Sigmoid colon (tissue), 7 donors: Measurements from ENCODE around the gene EPHB1. TPM values are rescaled to one million over a fixed set of nuclear protein-coding genes. Genes with fewer than 3 reads are reported as not detected.

ENCODE experiments used
- DNase-seq: peaks from one replicate; pipeline ENCODE4 v3.0.0-alpha.2; 2019
- H3K27ac ChIP-seq, 4 donors: fragments of 200-600 bp; sonication (generic); one replicate each; pipeline ENCODE4 v1.5.1; 2016 to 2019; ENCODE audit warnings: mild to moderate bottlenecking in 1 of 4
- H3K27me3 ChIP-seq, 3 donors: fragments of 200-600 bp; sonication (generic); one replicate each; pipeline ENCODE4 v1.5.1; 2019; ENCODE audit warnings: mild to moderate bottlenecking in 1 of 3
- H3K36me3 ChIP-seq, 4 donors: fragments of 200-600 bp; sonication (generic); one replicate each; pipeline ENCODE4 v1.5.1; 2016 to 2019
- H3K4me1 ChIP-seq, 4 donors: fragments of 200-600 bp; sonication (generic); one replicate each; pipeline ENCODE4 v1.5.1; 2017 to 2019
- H3K4me3 ChIP-seq, 4 donors: fragments of 200-600 bp; sonication (generic); one replicate each; pipeline ENCODE4 v1.5.1; 2017 to 2019; ENCODE audit warnings: mild to moderate bottlenecking in 2 of 4, moderate library complexity in 1 of 4
- H3K9me3 ChIP-seq, 4 donors: fragments of 200-600 bp in 3 of 4; sonication (generic) in 3 of 4; one replicate each; pipeline versions ENCODE4 v1.5.1 to v1.6.1; 2013 to 2019
- EP300 ChIP-seq, 4 donors: sonication (generic); formaldehyde crosslinking; IDR thresholded peaks; one replicate each; pipeline ENCODE4 v1.6.1; 2017; ENCODE audit warnings: antibody characterized with exemption in 4 of 4
- POLR2A ChIP-seq, 2 donors: fragments of 450-650 bp; IDR thresholded peaks; one replicate each; pipeline ENCODE4 v1.6.1; 2016; ENCODE audit warnings: antibody characterized with exemption in 2 of 2, mild to moderate bottlenecking in 2 of 2, moderate library complexity in 2 of 2
- POLR2AphosphoS5 ChIP-seq, 4 donors: sonication (generic); formaldehyde crosslinking; IDR thresholded peaks; one replicate each; pipeline ENCODE4 v1.6.1; 2017; ENCODE audit warnings: antibody characterized with exemption in 4 of 4
- WGBS, 2 donors: extraction: QIAGEN DNeasy Blood & Tissue Kit; methylation state at CpG; one replicate each; pipeline ENCODE4 v1.1.7; 2013; 5-methylcytosine and 5-hydroxymethylcytosine counted together
- intact Hi-C: fragments of 100-400 bp; cut with DNase I; formaldehyde crosslinking; loops from one replicate; pipeline ENCODE4 v1.15.1; 2023
- polyA plus RNA-seq, 3 donors: library from polyadenylated mRNA; stranded (reverse); fragments of 200-250 nt; gene quantifications; one replicate each; pipeline ENCODE4 v1.2.3, GENCODE V29; 2013
- total RNA-seq, 4 donors: library from RNA; depleted of rRNA; stranded (reverse); fragments of >200 nt; gene quantifications; one replicate each; pipeline ENCODE4 v1.1.0, GENCODE V29; 2016
- TF ChIP-seq, protein P1 (sequence below), 4 experiments: fragments of 450-650 bp in 3 of 4; fragments of 200-600 bp in 1 of 4; IDR thresholded peaks; one replicate each; pipeline ENCODE4 v1.5.1; 2016 to 2019; ENCODE audit warnings: antibody characterized with exemption in 4 of 4, mild to moderate bottlenecking in 3 of 4, moderate library complexity in 2 of 4
- donor health status: healthy with polysubstance abuse.
- donor health status: Bipolar disorder and iron deficiency.
- donor health status: healthy.

The EPHB1 gene
- total and polyA plus RNA-seq, 7 donors, result 0.29 to 17.3 (median 3.6) TPM; not detected in 2

DNA sequence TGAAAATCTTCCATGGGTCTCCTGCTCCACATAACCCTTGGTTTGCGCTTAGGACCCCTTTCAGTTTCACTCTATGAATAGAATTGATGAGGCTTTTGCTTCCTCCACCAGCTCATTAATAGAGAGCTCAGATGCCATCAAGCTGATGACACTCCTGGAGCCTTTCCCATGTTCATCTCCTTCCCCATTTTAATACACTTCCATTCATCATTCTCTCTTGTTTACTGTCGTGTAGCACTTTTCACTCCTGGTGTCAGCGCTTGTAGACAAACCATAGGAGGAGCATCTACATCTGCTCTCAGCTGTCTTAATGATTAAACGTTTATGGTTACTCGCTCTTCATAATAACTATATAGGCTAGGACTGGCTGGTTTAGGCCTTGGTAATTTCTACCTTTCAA, 363.5 kb downstream of the EPHB1 start:
- intact Hi-C loops, result no loop called here
- 86 to 87% methylated on average over 5 of the region's 5 CpGs for WGBS, 2 donors
- no peak for DNase-seq
- Histone ChIP-seq H3K4me1 (no peaks in the 10 kb centered on the region), H3K27me3 (no peaks in the 10 kb centered on the region), H3K36me3 (peaks cover 0 to 20% (median 0%) of the 10 kb centered on the region in 4 donors), H3K9me3 (no peaks in the 10 kb centered on the region), H3K4me3 (no peak overlapping the region), H3K27ac (no peak overlapping the region)
- TF ChIP-seq, protein P1, sequence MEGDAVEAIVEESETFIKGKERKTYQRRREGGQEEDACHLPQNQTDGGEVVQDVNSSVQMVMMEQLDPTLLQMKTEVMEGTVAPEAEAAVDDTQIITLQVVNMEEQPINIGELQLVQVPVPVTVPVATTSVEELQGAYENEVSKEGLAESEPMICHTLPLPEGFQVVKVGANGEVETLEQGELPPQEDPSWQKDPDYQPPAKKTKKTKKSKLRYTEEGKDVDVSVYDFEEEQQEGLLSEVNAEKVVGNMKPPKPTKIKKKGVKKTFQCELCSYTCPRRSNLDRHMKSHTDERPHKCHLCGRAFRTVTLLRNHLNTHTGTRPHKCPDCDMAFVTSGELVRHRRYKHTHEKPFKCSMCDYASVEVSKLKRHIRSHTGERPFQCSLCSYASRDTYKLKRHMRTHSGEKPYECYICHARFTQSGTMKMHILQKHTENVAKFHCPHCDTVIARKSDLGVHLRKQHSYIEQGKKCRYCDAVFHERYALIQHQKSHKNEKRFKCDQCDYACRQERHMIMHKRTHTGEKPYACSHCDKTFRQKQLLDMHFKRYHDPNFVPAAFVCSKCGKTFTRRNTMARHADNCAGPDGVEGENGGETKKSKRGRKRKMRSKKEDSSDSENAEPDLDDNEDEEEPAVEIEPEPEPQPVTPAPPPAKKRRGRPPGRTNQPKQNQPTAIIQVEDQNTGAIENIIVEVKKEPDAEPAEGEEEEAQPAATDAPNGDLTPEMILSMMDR (IDR thresholded peaks at IDR 0.05), result no peak
- TF ChIP-seq POLR2A (IDR thresholded peaks at IDR 0.05) (no peak), EP300 (IDR thresholded peaks at IDR 0.05) (no peak), POLR2AphosphoS5 (IDR thresholded peaks at IDR 0.05) (no peak)

DNA sequence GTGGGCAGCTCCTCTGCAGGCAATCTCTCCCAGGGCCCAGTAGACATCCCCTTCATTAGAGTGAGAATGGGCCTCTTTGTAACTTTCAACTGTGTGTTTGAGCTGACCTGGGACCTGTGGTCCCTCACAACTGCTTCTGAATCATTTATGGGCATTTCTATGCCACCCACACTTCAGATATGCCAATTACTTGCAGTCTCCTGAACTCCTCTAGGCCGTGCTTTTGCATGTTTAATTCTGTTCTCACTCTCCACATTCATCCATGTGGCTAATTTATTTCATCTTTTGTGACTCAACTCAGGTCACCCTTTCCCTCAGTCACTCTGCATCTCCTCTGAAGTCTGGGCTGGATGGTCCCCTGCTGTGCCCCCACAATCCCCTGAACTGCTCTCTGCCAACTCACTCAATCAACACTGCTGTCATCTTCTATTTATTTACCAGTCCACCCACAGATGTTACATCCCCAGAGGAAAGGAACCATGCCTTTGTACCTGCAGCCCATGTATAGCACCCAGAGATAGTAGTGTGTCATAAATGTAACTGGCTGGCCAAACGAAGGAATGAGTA, 364.7 kb downstream of the EPHB1 start:
- Histone ChIP-seq H3K9me3 (no peaks in the 10 kb centered on the region), H3K4me1 (no peaks in the 10 kb centered on the region), H3K36me3 (peaks cover 0 to 11% (median 0%) of the 10 kb centered on the region in 4 donors), H3K27ac (no peak overlapping the region), H3K4me3 (no peak overlapping the region), H3K27me3 (no peaks in the 10 kb centered on the region)
- TF ChIP-seq POLR2AphosphoS5 (IDR thresholded peaks at IDR 0.05) (no peak), EP300 (IDR thresholded peaks at IDR 0.05) (no peak), POLR2A (IDR thresholded peaks at IDR 0.05) (no peak)
- TF ChIP-seq, protein P1 (IDR thresholded peaks at IDR 0.05), result no peak
- WGBS, 2 donors, result 12 to 40% methylated on average over 2 of the region's 2 CpGs
- no peak for DNase-seq
- intact Hi-C loops, result no loop called here

GRCh38 chr3:135161425-135161824, 366.4 kb downstream of the EPHB1 start:
- DNase-seq, result no peak
- intact Hi-C loops, result no loop called here
- Histone ChIP-seq H3K36me3 (peaks cover 0 to 10% (median 0%) of the 10 kb centered on the region in 4 donors), H3K27ac (no peak overlapping the region), H3K9me3 (no peaks in the 10 kb centered on the region), H3K4me3 (no peak overlapping the region), H3K27me3 (no peaks in the 10 kb centered on the region), H3K4me1 (no peaks in the 10 kb centered on the region)
- 74% methylated on average over 1 of the region's 1 CpG for WGBS, 2 donors
- TF ChIP-seq EP300 (IDR thresholded peaks at IDR 0.05), result no peak
- TF ChIP-seq POLR2A (IDR thresholded peaks at IDR 0.05), result no peak
- TF ChIP-seq, protein P1 (IDR thresholded peaks at IDR 0.05), result no peak
- no peak for TF ChIP-seq POLR2AphosphoS5 (IDR thresholded peaks at IDR 0.05)

GRCh38 chr3:135163701-135164100, 368.6 kb downstream of the EPHB1 start:
- TF ChIP-seq POLR2AphosphoS5 (IDR thresholded peaks at IDR 0.05) (no peak), EP300 (IDR thresholded peaks at IDR 0.05) (no peak), POLR2A (IDR thresholded peaks at IDR 0.05) (no peak)
- TF ChIP-seq, protein P1 (IDR thresholded peaks at IDR 0.05), result no peak
- H3K27ac ChIP-seq, result no peak overlapping the region
- H3K4me1 ChIP-seq, result no peaks in the 10 kb centered on the region
- H3K9me3 ChIP-seq, result no peaks in the 10 kb centered on the region
- no peak for DNase-seq
- H3K27me3 ChIP-seq, result no peaks in the 10 kb centered on the region
- H3K4me3 ChIP-seq, result no peak overlapping the region
- intact Hi-C loops, result no loop called here
- H3K36me3 ChIP-seq, result peaks cover 0 to 25% (median 0%) of the 10 kb centered on the region in 4 donors
- 92 to 93% methylated on average over 5 of the region's 5 CpGs for WGBS, 2 donors

DNA sequence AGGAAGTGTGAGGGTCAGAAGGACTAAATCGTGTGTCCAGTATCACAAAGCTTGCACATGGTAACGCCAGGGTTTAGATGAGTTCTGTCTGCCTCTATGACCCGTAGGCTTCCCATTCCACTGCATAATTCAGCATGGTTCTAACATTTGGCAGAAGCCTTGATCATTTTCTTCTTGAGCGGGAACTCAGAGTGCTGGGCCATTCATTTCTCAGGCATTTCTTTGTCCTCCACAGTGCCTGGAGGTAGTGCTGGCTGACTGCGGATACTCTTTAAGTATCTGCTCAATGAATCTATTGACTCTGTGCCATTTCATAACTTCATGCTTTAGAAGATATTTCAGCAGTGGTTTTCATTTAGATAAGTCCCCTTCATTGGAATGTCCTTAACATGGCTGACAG, 370.2 kb downstream of the EPHB1 start:
- H3K4me1 ChIP-seq, result no peaks in the 10 kb centered on the region
- no peaks in the 10 kb centered on the region for H3K27me3 ChIP-seq
- TF ChIP-seq POLR2AphosphoS5 (IDR thresholded peaks at IDR 0.05), result no peak
- TF ChIP-seq, protein P1 (IDR thresholded peaks at IDR 0.05), result no peak
- TF ChIP-seq POLR2A (IDR thresholded peaks at IDR 0.05), result no peak
- no peak for TF ChIP-seq EP300 (IDR thresholded peaks at IDR 0.05)
- H3K36me3 ChIP-seq, result peaks cover 0 to 25% (median 0%) of the 10 kb centered on the region in 4 donors
- DNase-seq, result no peak
- no peak overlapping the region for H3K4me3 ChIP-seq
- no peak overlapping the region for H3K27ac ChIP-seq
- WGBS, 2 donors, result 87 to 90% methylated on average over 5 of the region's 5 CpGs
- intact Hi-C loops, result no loop called here
- no peaks in the 10 kb centered on the region for H3K9me3 ChIP-seq
